ENCODE measurements around the gene GPR155.
A peak's percentile ranks its signal among the peaks of the same experiment; 100 is the strongest.
"Not testable (repeated sequence)": the region's sequence is repeated elsewhere in the genome, so short reads cannot be mapped to it uniquely, and the experiment has no call there.

Gene GPR155

DNA sequence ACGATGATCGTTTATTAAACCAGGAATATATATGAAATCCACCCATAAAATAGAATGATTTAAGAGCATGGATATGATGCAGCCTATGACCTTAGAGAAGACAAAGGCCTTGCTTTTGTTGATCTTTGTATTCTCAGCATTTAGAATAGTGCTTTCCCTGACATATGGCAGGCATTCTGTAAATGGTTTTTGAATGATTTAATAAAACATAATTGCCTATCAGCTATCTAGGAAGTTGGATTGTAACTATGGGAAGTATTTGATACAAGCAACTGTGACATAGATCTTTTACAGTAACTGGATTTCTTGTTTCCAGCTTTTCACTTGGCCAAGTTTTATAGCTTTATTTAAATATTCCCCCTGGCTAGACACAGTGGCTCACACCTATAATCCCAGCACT is 5.1 kb upstream of the GPR155 start:
- TF ChIP-seq, protein P1, sequence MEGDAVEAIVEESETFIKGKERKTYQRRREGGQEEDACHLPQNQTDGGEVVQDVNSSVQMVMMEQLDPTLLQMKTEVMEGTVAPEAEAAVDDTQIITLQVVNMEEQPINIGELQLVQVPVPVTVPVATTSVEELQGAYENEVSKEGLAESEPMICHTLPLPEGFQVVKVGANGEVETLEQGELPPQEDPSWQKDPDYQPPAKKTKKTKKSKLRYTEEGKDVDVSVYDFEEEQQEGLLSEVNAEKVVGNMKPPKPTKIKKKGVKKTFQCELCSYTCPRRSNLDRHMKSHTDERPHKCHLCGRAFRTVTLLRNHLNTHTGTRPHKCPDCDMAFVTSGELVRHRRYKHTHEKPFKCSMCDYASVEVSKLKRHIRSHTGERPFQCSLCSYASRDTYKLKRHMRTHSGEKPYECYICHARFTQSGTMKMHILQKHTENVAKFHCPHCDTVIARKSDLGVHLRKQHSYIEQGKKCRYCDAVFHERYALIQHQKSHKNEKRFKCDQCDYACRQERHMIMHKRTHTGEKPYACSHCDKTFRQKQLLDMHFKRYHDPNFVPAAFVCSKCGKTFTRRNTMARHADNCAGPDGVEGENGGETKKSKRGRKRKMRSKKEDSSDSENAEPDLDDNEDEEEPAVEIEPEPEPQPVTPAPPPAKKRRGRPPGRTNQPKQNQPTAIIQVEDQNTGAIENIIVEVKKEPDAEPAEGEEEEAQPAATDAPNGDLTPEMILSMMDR (IDR thresholded peaks at IDR 0.05; ENCODE audit: insufficient read depth, low read depth, low read length, missing control alignments) = no peak
- no peak overlapping the region for H3K4me3 ChIP-seq (ENCODE audit: low read length)
- DNase-seq (ENCODE audit: low read depth) = no peak

DNA sequence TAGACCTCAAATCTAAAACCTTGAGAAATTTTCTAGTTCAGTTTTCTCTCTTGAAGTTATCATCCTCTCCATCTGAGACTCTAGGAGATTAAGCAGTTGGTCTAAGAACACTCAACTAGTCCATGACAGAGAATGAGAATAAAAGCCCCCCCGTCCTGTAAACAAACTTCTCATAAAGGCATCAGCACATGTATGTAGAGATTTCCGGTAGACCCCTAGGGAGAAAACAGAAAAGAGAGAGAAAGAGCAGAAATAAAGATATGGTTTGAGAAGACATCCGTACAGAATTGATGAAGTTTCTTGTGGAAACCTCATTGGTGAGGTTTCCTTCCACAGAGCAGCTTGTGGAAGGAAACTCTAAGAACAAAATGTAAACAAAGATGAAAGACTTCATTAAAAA is 3.2 kb upstream of the GPR155 start:
- no peak overlapping the region for H3K4me3 ChIP-seq (ENCODE audit: low read length)
- TF ChIP-seq, protein P1 (IDR thresholded peaks at IDR 0.05; ENCODE audit: insufficient read depth, low read depth, low read length, missing control alignments) = no peak
- DNase-seq (ENCODE audit: low read depth) = no peak

GRCh38 chr2:174489520-174489919 is 2.7 kb upstream of the GPR155 start:
- H3K4me3 ChIP-seq (ENCODE audit: low read length); DNase-seq (ENCODE audit: low read depth): not testable (repeated sequence)

DNA sequence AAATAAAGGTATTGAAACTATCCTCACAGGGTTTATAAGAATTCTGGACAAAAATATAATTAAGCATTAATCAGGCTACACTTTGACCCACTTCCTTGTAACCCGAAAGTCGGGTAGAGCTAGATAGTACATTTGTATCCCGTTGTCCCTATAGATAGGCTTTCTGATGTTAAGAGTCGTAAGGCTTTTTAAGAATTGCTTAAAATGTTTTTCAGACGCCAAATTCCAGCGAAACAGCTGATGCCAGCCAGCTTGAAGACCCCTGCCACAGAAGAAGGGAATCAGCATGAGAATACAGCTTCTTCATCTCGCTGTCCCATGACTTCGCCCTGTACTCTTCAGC is 962 bp upstream of the GPR155 start:
- no peak for DNase-seq (ENCODE audit: low read depth)
- peak overlapping the region; percentile 88 for H3K4me3 ChIP-seq (ENCODE audit: low read length)
- TF ChIP-seq, protein P1 (IDR thresholded peaks at IDR 0.05; ENCODE audit: insufficient read depth, low read depth, low read length, missing control alignments) = no peak

DNA sequence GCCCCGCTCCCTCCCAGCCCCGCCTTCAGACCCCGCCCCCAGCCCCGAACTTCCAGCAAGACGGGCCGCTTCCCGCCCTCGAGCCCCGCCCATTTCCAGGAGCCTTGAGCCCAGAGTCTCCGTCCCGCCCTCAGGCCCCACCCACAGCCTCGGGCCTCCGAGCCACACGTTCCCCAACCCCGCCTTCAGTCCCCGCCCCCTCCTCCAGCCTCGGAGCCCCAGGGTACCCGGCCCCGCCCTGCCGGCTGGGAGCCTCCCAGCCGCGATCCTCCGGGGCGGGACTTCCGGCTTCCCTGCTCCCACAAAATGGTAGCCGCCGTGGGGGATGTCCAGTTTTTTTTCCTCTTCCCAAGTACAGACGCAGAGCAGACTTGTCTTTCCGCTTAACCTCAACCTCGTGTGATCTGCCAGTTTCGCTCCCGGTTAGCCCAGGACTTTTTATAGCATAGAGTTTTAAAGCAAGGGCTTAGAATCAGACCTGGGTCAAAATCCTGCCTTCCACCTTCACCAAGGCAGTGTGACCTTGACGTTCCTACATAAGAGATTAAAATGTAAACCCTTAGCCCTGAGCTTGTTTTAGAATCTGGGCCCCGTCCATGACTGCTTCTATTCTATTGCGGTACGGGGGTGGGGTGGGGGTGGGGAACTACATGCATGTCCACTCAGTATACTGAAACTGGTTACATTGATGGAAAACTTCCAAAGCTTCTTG is 435 bp upstream of the GPR155 start:
- peak overlapping the region; percentile 88 for H3K4me3 ChIP-seq (ENCODE audit: low read length)
- TF ChIP-seq, protein P1 (IDR thresholded peaks at IDR 0.05; ENCODE audit: insufficient read depth, low read depth, low read length, missing control alignments) = no peak
- peak; percentile 99 for DNase-seq (ENCODE audit: low read depth)

- TF ChIP-seq, protein P1 (IDR thresholded peaks at IDR 0.05; ENCODE audit: insufficient read depth, low read depth, low read length, missing control alignments) = no peak
- H3K4me3 ChIP-seq (ENCODE audit: low read length) = peak overlapping the region; percentile 78
- DNase-seq (ENCODE audit: low read depth) = peak; percentile 14
Observed at GRCh38 chr2:174485788-174486562, 854 bp downstream of the GPR155 start.

- H3K4me3 ChIP-seq (ENCODE audit: low read length); DNase-seq (ENCODE audit: low read depth): not testable (repeated sequence)
Observed at GRCh38 chr2:174485045-174485444, 1.8 kb downstream of the GPR155 start.

DNA sequence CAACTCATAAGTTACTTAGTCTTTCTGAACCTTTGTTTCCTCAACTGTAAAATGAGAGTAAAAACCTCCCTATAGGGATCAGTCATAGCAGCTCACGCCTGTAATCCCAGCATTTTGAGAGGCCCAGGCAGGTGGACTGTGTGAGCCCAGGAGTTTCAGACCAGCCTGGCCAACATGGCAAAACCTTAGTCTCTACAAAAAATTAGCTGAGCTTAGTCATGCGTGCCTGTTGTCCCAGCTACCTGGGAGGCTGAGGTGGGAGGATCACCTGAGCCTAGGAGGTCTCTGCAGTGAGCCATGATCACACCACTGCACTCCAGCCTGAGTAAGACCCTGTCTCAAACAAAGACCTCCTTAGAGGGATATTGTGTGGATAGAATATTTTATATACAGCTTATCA is 2.3 kb downstream of the GPR155 start:
- TF ChIP-seq, protein P1 (IDR thresholded peaks at IDR 0.05; ENCODE audit: insufficient read depth, low read depth, low read length, missing control alignments) = no peak
- no peak for DNase-seq (ENCODE audit: low read depth)
- H3K4me3 ChIP-seq (ENCODE audit: low read length) = no peak overlapping the region
